H9 (cell line): ENCODE data around the gene AQP3. TPM values are rescaled to one million over a fixed set of nuclear protein-coding genes. Genes with fewer than 3 reads are reported as not detected.

Experiments
- DNase-seq: peaks from one replicate; pipeline ENCODE4 v3.0.0-alpha.2; 2017
- H2AFZ ChIP-seq: one replicate; pipeline ENCODE4 v1.6.1; 2013; ENCODE audit warnings: mild to moderate bottlenecking, low read length, control low read depth, moderate library complexity
- H2AK5ac ChIP-seq: 2 replicates; pipeline ENCODE4 v1.6.1; 2013; ENCODE audit warnings: low read length, control low read depth, mixed read lengths; ENCODE audit not compliant: insufficient read length
- H2BK120ac ChIP-seq: one replicate; pipeline ENCODE4 v1.6.1; 2013; ENCODE audit warnings: low read depth, mild to moderate bottlenecking, low read length, control low read depth, inconsistent platforms; ENCODE audit not compliant: poor library complexity, severe bottlenecking
- H2BK12ac ChIP-seq: 2 replicates; pipeline ENCODE4 v1.6.1; 2013; ENCODE audit warnings: low read length, control low read depth, mixed read lengths, low read depth; ENCODE audit not compliant: insufficient read length
- H2BK15ac ChIP-seq: 2 replicates; pipeline ENCODE4 v1.6.1; 2013; ENCODE audit warnings: low read depth, low read length, control low read depth
- H2BK20ac ChIP-seq: one replicate; pipeline ENCODE4 v1.6.1; 2013; ENCODE audit warnings: low read depth, mild to moderate bottlenecking, low read length, control low read depth, inconsistent platforms; ENCODE audit not compliant: poor library complexity, severe bottlenecking
- H2BK5ac ChIP-seq: 2 replicates; pipeline ENCODE4 v1.6.1; 2013; ENCODE audit warnings: low read length, control low read depth, mixed read lengths; ENCODE audit not compliant: insufficient read length
- H3K14ac ChIP-seq: 2 replicates; pipeline ENCODE4 v1.6.1; 2013; ENCODE audit warnings: low read length, control low read depth; ENCODE audit not compliant: insufficient read depth
- H3K18ac ChIP-seq: 2 replicates; pipeline ENCODE4 v1.6.1; 2013; ENCODE audit warnings: low read depth, mild to moderate bottlenecking, mixed read lengths, low read length, control low read depth; ENCODE audit not compliant: insufficient read length
- H3K23ac ChIP-seq: 2 replicates; pipeline ENCODE4 v1.6.1; 2013; ENCODE audit warnings: low read length, control low read depth, mixed read lengths, low read depth; ENCODE audit not compliant: insufficient read length
- H3K23me2 ChIP-seq: 2 replicates; pipeline ENCODE4 v1.6.1; 2013; ENCODE audit warnings: low read depth, mild to moderate bottlenecking, mixed read lengths, low read length, control low read depth; ENCODE audit not compliant: insufficient read length, poor library complexity, severe bottlenecking
- H3K27ac ChIP-seq: 2 replicates; pipeline ENCODE4 v1.5.1; 2013; ENCODE audit warnings: low read length, control low read depth, mixed read lengths, low read depth; ENCODE audit not compliant: insufficient read length
- H3K27me3 ChIP-seq: 2 replicates; pipeline ENCODE4 v1.6.1; 2013; ENCODE audit warnings: low read length, control low read depth, inconsistent platforms; ENCODE audit not compliant: insufficient read depth
- H3K4ac ChIP-seq: 2 replicates; pipeline ENCODE4 v1.6.1; 2013; ENCODE audit warnings: low read depth, mild to moderate bottlenecking, control low read depth, inconsistent platforms, low read length, moderate library complexity
- H3K4me1 ChIP-seq: 2 replicates; pipeline ENCODE4 v1.6.1; 2013; ENCODE audit warnings: low read length, control low read depth, inconsistent platforms; ENCODE audit not compliant: insufficient read depth
- H3K4me2 ChIP-seq: 2 replicates; pipeline ENCODE4 v1.6.1; 2013; ENCODE audit warnings: low read length, control low read depth, mixed read lengths; ENCODE audit not compliant: insufficient read length, insufficient read depth
- H3K56ac ChIP-seq: 2 replicates; pipeline ENCODE4 v1.6.1; 2013; ENCODE audit warnings: low read depth, mild to moderate bottlenecking, mixed read lengths, low read length, control low read depth; ENCODE audit not compliant: insufficient read length
- H3K79me1 ChIP-seq: 2 replicates; pipeline ENCODE4 v1.6.1; 2013; ENCODE audit warnings: low read depth, mild to moderate bottlenecking, moderate library complexity, low read length, control low read depth, inconsistent platforms; ENCODE audit not compliant: insufficient read depth, poor library complexity, severe bottlenecking
- H3K79me2 ChIP-seq: 2 replicates; pipeline ENCODE4 v1.6.1; 2013; ENCODE audit warnings: low read length, control low read depth, inconsistent platforms; ENCODE audit not compliant: insufficient read depth
- H3K9ac ChIP-seq: 2 replicates; pipeline ENCODE4 v1.6.1; 2013; ENCODE audit warnings: low read length, control low read depth, mixed read lengths; ENCODE audit not compliant: insufficient read length; ENCODE audit errors: extremely low read depth
- H3K9me3 ChIP-seq: one replicate; pipeline ENCODE4 v1.6.1; 2013; ENCODE audit warnings: low read depth, low read length, inconsistent platforms; ENCODE audit not compliant: control insufficient read depth
- H3T11ph ChIP-seq: one replicate; pipeline ENCODE4 v1.6.1; 2013; ENCODE audit warnings: mild to moderate bottlenecking, low read length, control low read depth, inconsistent platforms
- H4K20me1 ChIP-seq: one replicate; pipeline ENCODE4 v1.6.1; 2013; ENCODE audit not compliant: control insufficient read depth, insufficient read length, insufficient read depth
- H4K5ac ChIP-seq: 2 replicates; pipeline ENCODE4 v1.6.1; 2013; ENCODE audit warnings: low read depth, mild to moderate bottlenecking, mixed read lengths, low read length, control low read depth; ENCODE audit not compliant: insufficient read length
- H4K8ac ChIP-seq: replicated peaks from 2 replicates; pipeline ENCODE4 v1.6.1; 2013; ENCODE audit warnings: low read length, control low read depth, mixed read lengths, low read depth; ENCODE audit not compliant: insufficient read length
- H4K91ac ChIP-seq: 2 replicates; pipeline ENCODE4 v1.6.1; 2013; ENCODE audit warnings: low read depth, mild to moderate bottlenecking, moderate library complexity, mixed read lengths, low read length, control low read depth; ENCODE audit not compliant: insufficient read length
- H3K27ac Mint-ChIP-seq, 3 experiments: 2 replicates in 2 of 3; 3 replicates in 1 of 3; pipeline ENCODE4 v1.8.0; 2020 to 2021; ENCODE audit warnings: mixed read lengths in 3 of 3, mild to moderate bottlenecking in 1 of 3, moderate library complexity in 1 of 3
- H3K27me3 Mint-ChIP-seq: 2 replicates; pipeline ENCODE4 v1.8.0; 2021; ENCODE audit warnings: low read depth, mild to moderate bottlenecking, moderate library complexity, mixed read lengths
- H3K36me3 Mint-ChIP-seq, 3 experiments: 2 replicates in 2 of 3; 3 replicates in 1 of 3; pipeline ENCODE4 v1.8.0; 2020 to 2021; ENCODE audit warnings: low read depth in 3 of 3, mixed read lengths in 3 of 3; ENCODE audit not compliant: insufficient read depth in 1 of 3
- H3K4me1 Mint-ChIP-seq, 2 experiments: 2 replicates each; pipeline ENCODE4 v1.8.0; 2020; ENCODE audit warnings: mixed read lengths in 2 of 2
- H3K4me3 Mint-ChIP-seq, 2 experiments: 2 replicates in 1 of 2; 3 replicates in 1 of 2; pipeline ENCODE4 v1.8.0; 2020 to 2021; ENCODE audit warnings: mild to moderate bottlenecking in 2 of 2, mixed read lengths in 2 of 2, moderate library complexity in 1 of 2
- H3K9me3 Mint-ChIP-seq, 2 experiments: 2 replicates in 1 of 2; 3 replicates in 1 of 2; pipeline ENCODE4 v1.8.0; 2020; ENCODE audit warnings: mild to moderate bottlenecking in 2 of 2, mixed read lengths in 2 of 2, moderate library complexity in 1 of 2
- CTCF ChIP-seq: fragments of 200-600 bp; sonication (generic); conservative IDR thresholded peaks from 3 replicates; pipeline ENCODE4 v1.8.0; 2021; ENCODE audit warnings: antibody characterized with exemption, mild to moderate bottlenecking
- WGBS: extraction: QIAGEN DNeasy Blood & Tissue Kit; methylation state at CpG from one replicate; pipeline ENCODE4 v1.1.7; 2013; ENCODE audit warnings: missing lambda C conversion rate, low lambda C conversion rate, mixed read lengths; ENCODE audit not compliant: insufficient read length; ENCODE audit errors: extremely low coverage; 5-methylcytosine and 5-hydroxymethylcytosine counted together
- total RNA-seq: library from RNA; stranded (reverse); gene quantifications from 2 replicates; pipeline ENCODE4 v1.2.1, GENCODE V29; 2021

Gene AQP3
- total RNA-seq, 1 experiment from 2014 or later: 1.6 TPM

DNA sequence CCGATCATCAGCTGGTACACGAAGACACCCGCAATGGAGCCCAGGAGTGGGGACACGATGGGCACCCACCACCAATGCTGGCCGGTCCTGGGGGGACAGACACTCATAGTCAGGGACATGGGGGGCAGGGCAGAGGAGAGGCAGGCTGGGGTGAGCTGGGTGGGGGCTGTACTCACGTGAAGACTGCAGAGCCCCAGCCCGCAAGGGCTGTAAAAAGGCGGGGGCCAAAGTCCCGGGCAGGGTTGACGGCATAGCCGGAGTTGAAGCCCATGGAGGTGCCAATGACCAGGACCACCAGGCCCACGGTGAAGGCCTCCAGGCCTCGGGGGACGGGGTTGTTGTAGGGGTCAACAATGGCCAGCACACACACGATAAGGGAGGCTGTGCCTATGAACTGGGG, 5.3 kb downstream of the AQP3 start:
- Histone ChIP-seq H2AFZ (no peak overlapping the region), H3K18ac (no peak overlapping the region), H2BK12ac (no peak overlapping the region), H4K5ac (no peak overlapping the region), H2BK20ac (no peak overlapping the region), H3T11ph (no peak overlapping the region), H3K9ac (no peak overlapping the region), H4K8ac (no peak overlapping the region), H3K23ac (no peak overlapping the region), H4K20me1 (no peaks in the 10 kb centered on the region), H3K9me3 (no peaks in the 10 kb centered on the region), H2AK5ac (no peak overlapping the region), H3K56ac (no peak overlapping the region), H4K91ac (no peak overlapping the region), H3K23me2 (peaks cover 4% of the 10 kb centered on the region), H3K4me1 (peaks cover 4% of the 10 kb centered on the region; the same call in 1 of the 2 replicates), H3K27ac (no peak overlapping the region), H3K79me2 (no peaks in the 10 kb centered on the region), H2BK120ac (no peak overlapping the region), H2BK5ac (no peak overlapping the region), H3K79me1 (no peaks in the 10 kb centered on the region), H3K27me3 (no peaks in the 10 kb centered on the region; the same call in 1 of the 2 replicates), H2BK15ac (no peak overlapping the region), H3K14ac (no peak overlapping the region), H3K4ac (no peak overlapping the region), H3K4me2 (no peak overlapping the region)
- TF ChIP-seq CTCF: no peak
- no peak overlapping the region for H3K4me3 Mint-ChIP-seq
- WGBS: no CpG with 5 or more reads among the region's 15 CpGs
- DNase-seq: no peak
- no peaks in the 10 kb centered on the region for H3K36me3 Mint-ChIP-seq
- H3K27ac Mint-ChIP-seq: no peak overlapping the region
- no peaks in the 10 kb centered on the region for H3K9me3 Mint-ChIP-seq
- H3K4me1 Mint-ChIP-seq: peaks cover 21 to 34% of the 10 kb centered on the region in 2 experiments
- H3K27me3 Mint-ChIP-seq: peaks cover 33% of the 10 kb centered on the region
